Measurements from ENCODE around the gene MMS19.

GRCh38 chr10:97468162-97468561 is 30.1 kb downstream of the MMS19 start:
- TF ChIP-seq REST (IDR thresholded peaks at IDR 0.05; ENCODE audit: insufficient read depth in 1 of 2, low read depth in 2 of 2, low read length in 1 of 2) (no peak), CTCF (IDR thresholded peaks at IDR 0.05) (no peak)

All from Panc1 (cell line).